Fibroblast of pulmonary artery (primary cell): ENCODE results near the gene CNTNAP2.

Experiments used
- DNase-seq: peaks from one replicate; pipeline ENCODE4 v3.0.0-alpha.2; 2010; ENCODE audit warnings: low read depth
- H3K4me3 ChIP-seq: replicated peaks from 2 replicates; pipeline ENCODE4 v1.5.1; 2011; ENCODE audit warnings: low read depth, mild to moderate bottlenecking, control low read depth, low read length, moderate library complexity
- CTCF ChIP-seq: IDR thresholded peaks from 2 replicates; pipeline ENCODE4 v1.5.1; 2011; ENCODE audit warnings: mild to moderate bottlenecking, control low read depth, low read length, inconsistent platforms; ENCODE audit errors: missing control alignments

Gene CNTNAP2

GRCh38 chr7:146138926-146139325 is 22.3 kb downstream of the CNTNAP2 start:
- H3K4me3 ChIP-seq: no peak overlapping the region
- no peak for DNase-seq
- no peak for TF ChIP-seq CTCF

- TF ChIP-seq CTCF: no peak
- peak; percentile 68 for DNase-seq
- H3K4me3 ChIP-seq: no peak overlapping the region
Measured at GRCh38 chr7:146146831-146147486, 30.4 kb downstream of the CNTNAP2 start.

GRCh38 chr7:146150153-146150552 is 33.6 kb downstream of the CNTNAP2 start:
- DNase-seq: peak; percentile 52
- TF ChIP-seq CTCF: no peak
- no peak overlapping the region for H3K4me3 ChIP-seq

GRCh38 chr7:146172112-146172511 is 55.5 kb downstream of the CNTNAP2 start:
- TF ChIP-seq CTCF: peak; percentile 35
- no peak overlapping the region for H3K4me3 ChIP-seq
- DNase-seq: peak; percentile 22

GRCh38 chr7:146175716-146176115 is 59.1 kb downstream of the CNTNAP2 start:
- no peak overlapping the region for H3K4me3 ChIP-seq
- TF ChIP-seq CTCF: peak; percentile 27
- DNase-seq: peak; percentile 25

GRCh38 chr7:146176860-146177259 is 60.3 kb downstream of the CNTNAP2 start:
- no peak overlapping the region for H3K4me3 ChIP-seq
- no peak for DNase-seq
- TF ChIP-seq CTCF: no peak

GRCh38 chr7:146177301-146177700 is 60.7 kb downstream of the CNTNAP2 start:
- DNase-seq: no peak
- H3K4me3 ChIP-seq: no peak overlapping the region
- no peak for TF ChIP-seq CTCF
